ENCODE results near the gene ATP10A.

DNA sequence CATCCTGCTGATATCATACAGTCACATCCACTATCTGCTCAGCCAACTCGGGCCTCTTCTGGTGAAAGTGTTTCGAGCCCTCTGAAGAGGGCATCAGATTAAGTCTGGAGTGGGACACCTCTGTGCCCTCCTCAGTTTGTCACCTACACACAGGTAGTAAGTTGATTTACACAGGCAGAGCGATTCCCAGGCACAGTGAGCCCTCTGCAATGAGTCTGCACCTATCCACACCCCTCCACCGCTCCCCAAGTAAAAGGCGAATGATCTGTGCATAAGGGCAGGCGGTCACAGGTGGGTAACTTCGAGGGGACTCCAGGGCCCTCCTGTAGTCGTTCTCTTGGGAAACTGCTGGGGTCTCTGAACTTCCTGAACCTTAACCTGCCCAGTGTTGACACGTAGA lies 152.0 kb downstream of the ATP10A start:
- TF ChIP-seq, protein P1, sequence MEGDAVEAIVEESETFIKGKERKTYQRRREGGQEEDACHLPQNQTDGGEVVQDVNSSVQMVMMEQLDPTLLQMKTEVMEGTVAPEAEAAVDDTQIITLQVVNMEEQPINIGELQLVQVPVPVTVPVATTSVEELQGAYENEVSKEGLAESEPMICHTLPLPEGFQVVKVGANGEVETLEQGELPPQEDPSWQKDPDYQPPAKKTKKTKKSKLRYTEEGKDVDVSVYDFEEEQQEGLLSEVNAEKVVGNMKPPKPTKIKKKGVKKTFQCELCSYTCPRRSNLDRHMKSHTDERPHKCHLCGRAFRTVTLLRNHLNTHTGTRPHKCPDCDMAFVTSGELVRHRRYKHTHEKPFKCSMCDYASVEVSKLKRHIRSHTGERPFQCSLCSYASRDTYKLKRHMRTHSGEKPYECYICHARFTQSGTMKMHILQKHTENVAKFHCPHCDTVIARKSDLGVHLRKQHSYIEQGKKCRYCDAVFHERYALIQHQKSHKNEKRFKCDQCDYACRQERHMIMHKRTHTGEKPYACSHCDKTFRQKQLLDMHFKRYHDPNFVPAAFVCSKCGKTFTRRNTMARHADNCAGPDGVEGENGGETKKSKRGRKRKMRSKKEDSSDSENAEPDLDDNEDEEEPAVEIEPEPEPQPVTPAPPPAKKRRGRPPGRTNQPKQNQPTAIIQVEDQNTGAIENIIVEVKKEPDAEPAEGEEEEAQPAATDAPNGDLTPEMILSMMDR (IDR thresholded peaks at IDR 0.05) = no peak
- no peak for TF ChIP-seq POLR2A (IDR thresholded peaks at IDR 0.05)
- TF ChIP-seq POLR2AphosphoS5 (IDR thresholded peaks at IDR 0.05; ENCODE audit: insufficient read depth in 1 of 2, low read depth in 1 of 2) = no peak
